D721Med (cell line): ENCODE data around the gene ITGA4.
A peak's percentile ranks its signal among the peaks of the same experiment; 100 is the strongest.

Experiments
- DNase-seq: peaks from one replicate; pipeline ENCODE4 v3.0.0; 2011; ENCODE audit warnings: low spot score; ENCODE audit not compliant: insufficient read length
- FAIRE-seq: peaks from 2 replicates; lab custom pipeline; 2011; peaks lifted over from hg19 to GRCh38; lab: Jason Lieb, UNC
- TF ChIP-seq, protein P1 (sequence below): IDR thresholded peaks from 2 replicates; pipeline ENCODE4 v1.5.1; 2012; ENCODE audit warnings: mild to moderate bottlenecking, control low read depth; ENCODE audit not compliant: insufficient read depth; ENCODE audit errors: missing control alignments

ITGA4 gene

GRCh38 chr2:181552808-181553207 lies 95.6 kb downstream of the ITGA4 start:
- TF ChIP-seq, protein P1, sequence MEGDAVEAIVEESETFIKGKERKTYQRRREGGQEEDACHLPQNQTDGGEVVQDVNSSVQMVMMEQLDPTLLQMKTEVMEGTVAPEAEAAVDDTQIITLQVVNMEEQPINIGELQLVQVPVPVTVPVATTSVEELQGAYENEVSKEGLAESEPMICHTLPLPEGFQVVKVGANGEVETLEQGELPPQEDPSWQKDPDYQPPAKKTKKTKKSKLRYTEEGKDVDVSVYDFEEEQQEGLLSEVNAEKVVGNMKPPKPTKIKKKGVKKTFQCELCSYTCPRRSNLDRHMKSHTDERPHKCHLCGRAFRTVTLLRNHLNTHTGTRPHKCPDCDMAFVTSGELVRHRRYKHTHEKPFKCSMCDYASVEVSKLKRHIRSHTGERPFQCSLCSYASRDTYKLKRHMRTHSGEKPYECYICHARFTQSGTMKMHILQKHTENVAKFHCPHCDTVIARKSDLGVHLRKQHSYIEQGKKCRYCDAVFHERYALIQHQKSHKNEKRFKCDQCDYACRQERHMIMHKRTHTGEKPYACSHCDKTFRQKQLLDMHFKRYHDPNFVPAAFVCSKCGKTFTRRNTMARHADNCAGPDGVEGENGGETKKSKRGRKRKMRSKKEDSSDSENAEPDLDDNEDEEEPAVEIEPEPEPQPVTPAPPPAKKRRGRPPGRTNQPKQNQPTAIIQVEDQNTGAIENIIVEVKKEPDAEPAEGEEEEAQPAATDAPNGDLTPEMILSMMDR, result no peak
- DNase-seq (no peak), FAIRE-seq (peak; percentile 83)

- TF ChIP-seq, protein P1, result no peak
- no peak for FAIRE-seq
- no peak for DNase-seq
Measured at GRCh38 chr2:181553244-181553643, 96.1 kb downstream of the ITGA4 start.

DNA sequence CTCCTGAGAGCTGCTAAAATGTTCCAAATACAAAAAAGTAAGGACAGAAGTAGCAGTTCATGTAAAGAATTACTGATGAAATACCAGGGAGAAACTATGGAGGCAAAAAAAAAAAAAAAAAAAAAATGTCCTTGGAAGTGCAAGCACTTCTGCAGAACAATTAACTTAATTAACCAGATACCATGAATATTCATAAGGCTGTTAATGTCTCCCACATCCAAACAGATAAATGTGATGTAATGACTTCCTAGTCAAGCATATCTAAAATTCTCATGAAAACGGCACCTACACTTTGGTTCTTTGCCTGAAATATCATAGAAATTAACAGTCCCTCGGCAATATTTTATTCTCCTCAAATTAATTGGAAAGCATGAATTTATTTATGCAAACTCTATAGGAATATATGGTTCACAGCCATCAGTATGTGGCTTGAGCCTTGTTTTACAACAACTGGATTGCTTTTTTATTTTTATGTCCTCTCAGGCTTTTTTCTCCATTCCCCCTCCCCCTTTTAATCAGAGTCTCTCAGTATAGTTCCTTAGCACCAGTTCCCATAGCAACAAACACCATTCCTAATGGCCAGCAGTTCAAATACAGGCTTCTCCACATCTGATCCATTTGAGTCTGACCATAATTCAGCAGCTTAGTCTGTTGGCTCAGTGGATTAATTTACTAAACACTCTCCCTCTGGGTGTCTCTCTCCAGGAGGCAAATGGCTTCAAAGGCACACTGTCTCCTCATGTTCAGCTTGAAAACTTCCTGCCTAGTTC lies 97.1 kb downstream of the ITGA4 start:
- FAIRE-seq (peak; percentile 98), DNase-seq (peak; percentile 16)
- TF ChIP-seq, protein P1, result no peak

DNA sequence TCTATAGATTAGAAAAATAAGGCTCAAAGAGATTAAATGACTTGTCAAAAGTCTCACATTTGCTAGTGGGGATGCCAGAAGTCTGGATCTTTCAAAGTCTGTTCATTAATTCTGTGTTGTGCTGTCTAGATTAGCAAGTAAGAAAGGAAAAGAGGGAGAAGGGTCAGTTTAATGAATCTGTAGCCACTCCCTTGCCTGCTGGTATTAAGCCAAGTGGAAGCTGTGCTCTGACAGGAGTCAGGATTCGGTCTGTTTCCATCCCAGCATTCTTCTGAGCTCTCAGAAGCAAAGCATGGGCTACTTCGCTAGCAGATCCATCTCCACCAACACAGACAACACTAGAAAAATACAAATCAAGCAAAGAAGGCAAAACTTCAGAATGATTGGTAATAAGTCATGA lies 101.2 kb downstream of the ITGA4 start:
- DNase-seq (no peak), FAIRE-seq (no peak)
- TF ChIP-seq, protein P1, result no peak

GRCh38 chr2:181563101-181563692 lies 106.0 kb downstream of the ITGA4 start:
- DNase-seq, result no peak
- TF ChIP-seq, protein P1, result no peak
- FAIRE-seq, result no peak

- DNase-seq (no peak), FAIRE-seq (peak; percentile 11)
- TF ChIP-seq, protein P1, result no peak
Measured at GRCh38 chr2:181566334-181567032, 109.3 kb downstream of the ITGA4 start.
